ENCODE data around the gene DOP1B. TPM values are rescaled to one million over a fixed set of nuclear protein-coding genes. Genes with fewer than 3 reads are reported as not detected.

Gene DOP1B
- total and polyA plus RNA-seq, 2 of the 4 experiments (the other 2 are of a cell fraction): 8.8 to 13.0 TPM

- Histone ChIP-seq H3K18ac (ENCODE audit: low read depth, low read length) (no peak overlapping the region), H3K56ac (ENCODE audit: extremely low read depth, insufficient read depth, low read length) (no peak overlapping the region), H4K8ac (ENCODE audit: low read depth in 2 of 2, low read length in 2 of 2) (peak overlapping the region in 1 of 2 experiments; percentile 36; a peak in 1 of 4 replicates), H2BK15ac (ENCODE audit: low read depth, low read length) (no peak overlapping the region), H3K27ac (ENCODE audit: insufficient read depth, low read length) (no peak overlapping the region), H3K27me3 (ENCODE audit: control insufficient read depth, insufficient read depth, low read length) (no peaks in the 10 kb centered on the region), H3K79me1 (ENCODE audit: low read depth in 1 of 2, low read length in 2 of 2) (peaks cover 9 to 45% of the 10 kb centered on the region in 2 experiments), H4K91ac (ENCODE audit: insufficient read depth, low read depth, low read length) (no peak overlapping the region), H2AK9ac (replicated peaks; ENCODE audit: low read depth, low read length, poor library complexity) (no peak overlapping the region), H2BK20ac (ENCODE audit: low read depth, low read length) (no peak overlapping the region), H3K23ac (ENCODE audit: low read depth, low read length) (no peak overlapping the region), H3K4ac (ENCODE audit: low read depth, low read length) (peak overlapping the region; percentile 14; the same call in 1 of the 2 replicates), H3K36me3 (ENCODE audit: control insufficient read depth, insufficient read depth, low read length) (no peaks in the 10 kb centered on the region), H3K14ac (replicated peaks; ENCODE audit: low read depth, low read length) (0 out of 2 replicates have a peak overlapping the region, but pooled peaks have one; percentile 53), H3K4me1 (ENCODE audit: control insufficient read depth, insufficient read depth, low read length) (peaks cover 33% of the 10 kb centered on the region), H3K9ac (ENCODE audit: low read depth, low read length) (no peak overlapping the region), H3K4me3 (ENCODE audit: insufficient read depth, low read depth, low read length) (no peak overlapping the region), H2BK120ac (ENCODE audit: low read depth, low read length) (peak overlapping the region; percentile 23), H3K4me2 (ENCODE audit: low read depth, low read length) (no peak overlapping the region), H2AFZ (replicated peaks; ENCODE audit: low read length, poor library complexity) (no peak overlapping the region), H3K9me3 (ENCODE audit: control insufficient read depth, insufficient read depth, low read length) (no peaks in the 10 kb centered on the region), H4K5ac (ENCODE audit: low read depth, low read length) (no peak overlapping the region), H3K9me1 (ENCODE audit: insufficient read depth, low read length) (peaks cover 36% of the 10 kb centered on the region), H4K20me1 (ENCODE audit: insufficient read depth, low read length) (no peaks in the 10 kb centered on the region), H2AK5ac (ENCODE audit: low read depth, low read length) (peak overlapping the region; percentile 76), H2BK5ac (ENCODE audit: low read depth, low read length, poor library complexity, severe bottlenecking) (peak overlapping the region; percentile 59)
- in situ Hi-C loops (cut with MboI; ENCODE audit: low sequenced_read_pairs) (loop anchor here (10.0 kb wide), 1 partner anchor 51 kb away; the partner anchor contains the start of gene DOP1B), intact Hi-C loops (cut with micrococcal nuclease) (loop anchor here (5.0 kb wide), 1 partner anchor 49 kb away; the partner anchor contains the start of gene DOP1B), dilution Hi-C loops (cut with HindIII; ENCODE audit: low sequenced_read_pairs, unreplicated experiment) (no loop called here)
- BruUV-seq (replicated peaks): no TSS peak
- TF ChIP-seq MAFK (IDR thresholded peaks at IDR 0.05; ENCODE audit: low read depth, low read length): no peak
- TF ChIP-seq NFE2L2 (IDR thresholded peaks at IDR 0.05; ENCODE audit: low read depth, low read length): no peak
- no peak for TF ChIP-seq CEBPB (IDR thresholded peaks at IDR 0.05; ENCODE audit: low read depth, low read length)
- TF ChIP-seq SMC3 (IDR thresholded peaks at IDR 0.05; ENCODE audit: low read depth, low read length): no peak
- no peak for TF ChIP-seq RFX5 (IDR thresholded peaks at IDR 0.05; ENCODE audit: low read depth, low read length)
- TF ChIP-seq RCOR1 (IDR thresholded peaks at IDR 0.05; ENCODE audit: insufficient replicate concordance, low read length): no peak
- TF ChIP-seq CHD1 (IDR thresholded peaks at IDR 0.05; ENCODE audit: low read depth, low read length): no peak
- no peak for TF ChIP-seq MXI1 (IDR thresholded peaks at IDR 0.05; ENCODE audit: borderline replicate concordance, low read depth, low read length)
- TF ChIP-seq POLR2A (IDR thresholded peaks at IDR 0.05; ENCODE audit: low read depth, low read length): no peak
- no peak for TF ChIP-seq RAD21 (IDR thresholded peaks at IDR 0.05; ENCODE audit: low read length)
- no peak for TF ChIP-seq FOS (IDR thresholded peaks at IDR 0.05; ENCODE audit: low read depth, low read length)
- TF ChIP-seq, protein P1, sequence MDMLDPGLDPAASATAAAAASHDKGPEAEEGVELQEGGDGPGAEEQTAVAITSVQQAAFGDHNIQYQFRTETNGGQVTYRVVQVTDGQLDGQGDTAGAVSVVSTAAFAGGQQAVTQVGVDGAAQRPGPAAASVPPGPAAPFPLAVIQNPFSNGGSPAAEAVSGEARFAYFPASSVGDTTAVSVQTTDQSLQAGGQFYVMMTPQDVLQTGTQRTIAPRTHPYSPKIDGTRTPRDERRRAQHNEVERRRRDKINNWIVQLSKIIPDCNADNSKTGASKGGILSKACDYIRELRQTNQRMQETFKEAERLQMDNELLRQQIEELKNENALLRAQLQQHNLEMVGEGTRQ (IDR thresholded peaks at IDR 0.05; ENCODE audit: low read depth, low read length): no peak
- TF ChIP-seq, protein P2, sequence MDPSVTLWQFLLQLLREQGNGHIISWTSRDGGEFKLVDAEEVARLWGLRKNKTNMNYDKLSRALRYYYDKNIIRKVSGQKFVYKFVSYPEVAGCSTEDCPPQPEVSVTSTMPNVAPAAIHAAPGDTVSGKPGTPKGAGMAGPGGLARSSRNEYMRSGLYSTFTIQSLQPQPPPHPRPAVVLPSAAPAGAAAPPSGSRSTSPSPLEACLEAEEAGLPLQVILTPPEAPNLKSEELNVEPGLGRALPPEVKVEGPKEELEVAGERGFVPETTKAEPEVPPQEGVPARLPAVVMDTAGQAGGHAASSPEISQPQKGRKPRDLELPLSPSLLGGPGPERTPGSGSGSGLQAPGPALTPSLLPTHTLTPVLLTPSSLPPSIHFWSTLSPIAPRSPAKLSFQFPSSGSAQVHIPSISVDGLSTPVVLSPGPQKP (IDR thresholded peaks at IDR 0.05; ENCODE audit: borderline replicate concordance, low read depth, low read length): no peak
- no peak for TF ChIP-seq CTCF (conservative IDR thresholded peaks at IDR 0.05; ENCODE audit: low read depth, low read length)
- TF ChIP-seq MAZ (IDR thresholded peaks at IDR 0.05; ENCODE audit: borderline replicate concordance, low read depth, low read length): no peak
- no peak for TF ChIP-seq BHLHE40 (IDR thresholded peaks at IDR 0.05; ENCODE audit: low read depth, low read length)
- ATAC-seq (ENCODE audit: low read depth) (peak; percentile 18; the same call in 1 of the 2 replicates), DNase-seq (peak; percentile 66)
- ChIA-PET POLR2A (ENCODE audit: unreplicated experiment) (no interaction called here), CTCF (interaction anchor here (0.7 kb wide), 2 partner anchors 17 to 1662 kb away, joined by 3 to 7 read pairs; no protein-coding TSS in a partner anchor)
- no CpG with 5 or more reads among the region's 5 CpGs for WGBS, 2 experiments (ENCODE audit: extremely low coverage in 2 of 2, insufficient read length in 1 of 2)
These were observed 49.3 kb downstream of the DOP1B start for GRCh38 chr21:36205962-36206361.

Measured in IMR-90 (cell line).